GM19468 (cell line): Measurements from ENCODE around the gene VPS4B.
A peak's percentile ranks its signal among the peaks of the same experiment; 100 is the strongest.
"Not testable (repeated sequence)": the region's sequence is repeated elsewhere in the genome, so short reads cannot be mapped to it uniquely, and the experiment has no call there.

Experiments used
- ATAC-seq: cut with Tn5 transposase; IDR thresholded peaks from one replicate; pipeline ENCODE4 v1.9.1; 2021; ENCODE audit warnings: mild to moderate bottlenecking, moderate library complexity, moderate number of reproducible peaks; ENCODE audit not compliant: unreplicated experiment; ENCODE audit errors: extremely low read depth

Gene VPS4B

GRCh38 chr18:63376538-63376937 is 45.7 kb downstream of the VPS4B start:
- ATAC-seq, result no peak

- ATAC-seq, result no peak
Observed at GRCh38 chr18:63374540-63374939, 47.7 kb downstream of the VPS4B start.

GRCh38 chr18:63373161-63373560 is 49.1 kb downstream of the VPS4B start:
- ATAC-seq, result no peak

GRCh38 chr18:63368611-63369010 is 53.7 kb downstream of the VPS4B start:
- ATAC-seq, result no peak

- ATAC-seq, result peak; percentile 78
Observed at GRCh38 chr18:63367053-63367953, 55.0 kb downstream of the VPS4B start, which contains the start of gene KDSR. KDSR (minus strand) TSS chr18:63367206; CDS start chr18:63367118, 88 bp downstream.

GRCh38 chr18:63366213-63367052 is 55.8 kb downstream of the VPS4B start:
- ATAC-seq, result no peak

GRCh38 chr18:63365876-63366212 is 56.4 kb downstream of the VPS4B start:
- no peak for ATAC-seq

GRCh38 chr18:63363951-63364350 is 58.3 kb downstream of the VPS4B start:
- ATAC-seq, result no peak

GRCh38 chr18:63363420-63363819 is 58.9 kb downstream of the VPS4B start:
- not testable (repeated sequence) for ATAC-seq

- no peak for ATAC-seq
Observed at GRCh38 chr18:63356272-63356896, 65.9 kb downstream of the VPS4B start.

GRCh38 chr18:63350230-63350629 is 72.0 kb downstream of the VPS4B start:
- no peak for ATAC-seq

GRCh38 chr18:63348508-63349136 is 73.7 kb downstream of the VPS4B start:
- no peak for ATAC-seq

GRCh38 chr18:63346480-63347183 is 75.6 kb downstream of the VPS4B start:
- no peak for ATAC-seq

- ATAC-seq, result no peak
Observed at GRCh38 chr18:63346031-63346430, 76.2 kb downstream of the VPS4B start.

- no peak for ATAC-seq
Observed at GRCh38 chr18:63344918-63345317, 77.4 kb downstream of the VPS4B start.

- no peak for ATAC-seq
Observed at GRCh38 chr18:63344263-63344662, 78.0 kb downstream of the VPS4B start.

- no peak for ATAC-seq
Observed at GRCh38 chr18:63342206-63342605, 80.1 kb downstream of the VPS4B start.

GRCh38 chr18:63339920-63340484 is 82.3 kb downstream of the VPS4B start:
- ATAC-seq, result no peak
